Astrocyte (in vitro differentiated cells and primary cell): ENCODE results near the gene CACNA1A.

Experiments used
- EZH2 ChIP-seq: IDR thresholded peaks from 2 replicates; pipeline ENCODE4 v1.6.1; 2012; ENCODE audit warnings: mild to moderate bottlenecking, low read length, inconsistent platforms; ENCODE audit not compliant: insufficient read depth
- TF ChIP-seq, protein P1 (sequence below): IDR thresholded peaks from 2 replicates; pipeline ENCODE4 v1.5.1; 2011; ENCODE audit warnings: low read depth, mild to moderate bottlenecking, inconsistent platforms, low read length, moderate library complexity; ENCODE audit not compliant: insufficient read depth

DNA sequence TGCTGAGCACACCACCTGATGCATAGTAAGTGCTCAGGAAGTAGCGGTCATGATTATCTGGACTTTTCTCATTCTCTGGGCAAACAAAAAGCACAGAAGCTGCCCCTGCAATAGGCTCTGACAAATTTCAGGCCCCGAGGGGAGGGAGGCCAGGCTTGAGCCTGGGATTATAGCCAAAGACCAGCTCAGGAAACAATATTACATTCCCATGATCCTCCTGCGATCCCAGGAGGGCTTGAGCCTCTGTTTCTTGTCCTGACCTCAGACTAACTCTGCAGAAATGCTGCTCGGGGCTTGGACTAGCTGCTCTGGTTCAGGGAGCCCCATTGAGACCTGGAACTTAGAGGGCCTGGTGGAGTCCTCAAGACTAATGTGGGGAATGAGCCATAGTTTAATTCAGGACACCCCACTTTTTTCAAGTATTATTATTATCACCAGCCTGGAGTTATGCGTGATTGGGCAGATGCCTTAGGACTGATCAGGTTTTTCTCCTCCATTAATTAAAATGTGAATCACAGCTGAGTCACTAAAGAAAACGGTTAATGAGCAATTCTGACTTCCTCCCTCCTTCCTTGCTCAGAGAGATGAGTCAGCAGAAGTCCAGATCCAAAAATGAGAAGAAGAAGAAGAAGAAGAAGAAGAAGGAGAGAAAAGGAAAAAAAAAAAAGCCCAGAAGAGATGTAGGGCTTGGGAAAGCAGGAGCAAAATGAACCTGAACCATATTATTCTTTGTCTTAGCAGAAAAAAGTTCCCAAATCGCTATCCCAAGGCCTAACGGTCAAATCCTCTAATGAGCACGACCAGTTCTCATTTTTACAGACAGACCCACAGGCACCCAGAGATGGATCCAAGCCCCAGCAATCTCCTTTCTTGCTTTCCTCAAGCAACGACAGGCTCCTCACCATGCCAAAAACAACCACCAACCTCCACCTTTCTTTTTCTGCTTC lies 107.2 kb downstream of the CACNA1A start:
- TF ChIP-seq, protein P1, sequence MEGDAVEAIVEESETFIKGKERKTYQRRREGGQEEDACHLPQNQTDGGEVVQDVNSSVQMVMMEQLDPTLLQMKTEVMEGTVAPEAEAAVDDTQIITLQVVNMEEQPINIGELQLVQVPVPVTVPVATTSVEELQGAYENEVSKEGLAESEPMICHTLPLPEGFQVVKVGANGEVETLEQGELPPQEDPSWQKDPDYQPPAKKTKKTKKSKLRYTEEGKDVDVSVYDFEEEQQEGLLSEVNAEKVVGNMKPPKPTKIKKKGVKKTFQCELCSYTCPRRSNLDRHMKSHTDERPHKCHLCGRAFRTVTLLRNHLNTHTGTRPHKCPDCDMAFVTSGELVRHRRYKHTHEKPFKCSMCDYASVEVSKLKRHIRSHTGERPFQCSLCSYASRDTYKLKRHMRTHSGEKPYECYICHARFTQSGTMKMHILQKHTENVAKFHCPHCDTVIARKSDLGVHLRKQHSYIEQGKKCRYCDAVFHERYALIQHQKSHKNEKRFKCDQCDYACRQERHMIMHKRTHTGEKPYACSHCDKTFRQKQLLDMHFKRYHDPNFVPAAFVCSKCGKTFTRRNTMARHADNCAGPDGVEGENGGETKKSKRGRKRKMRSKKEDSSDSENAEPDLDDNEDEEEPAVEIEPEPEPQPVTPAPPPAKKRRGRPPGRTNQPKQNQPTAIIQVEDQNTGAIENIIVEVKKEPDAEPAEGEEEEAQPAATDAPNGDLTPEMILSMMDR: no peak
- no peak for TF ChIP-seq EZH2
